GM18502 (cell line): ENCODE data around the gene SLC35B2.
A peak's percentile ranks its signal among the peaks of the same experiment; 100 is the strongest.

Experiments used
- ATAC-seq: cut with Tn5 transposase; IDR thresholded peaks from one replicate; pipeline ENCODE4 v1.9.1; 2021; ENCODE audit warnings: mild to moderate bottlenecking; ENCODE audit not compliant: unreplicated experiment, poor library complexity

Gene SLC35B2

DNA sequence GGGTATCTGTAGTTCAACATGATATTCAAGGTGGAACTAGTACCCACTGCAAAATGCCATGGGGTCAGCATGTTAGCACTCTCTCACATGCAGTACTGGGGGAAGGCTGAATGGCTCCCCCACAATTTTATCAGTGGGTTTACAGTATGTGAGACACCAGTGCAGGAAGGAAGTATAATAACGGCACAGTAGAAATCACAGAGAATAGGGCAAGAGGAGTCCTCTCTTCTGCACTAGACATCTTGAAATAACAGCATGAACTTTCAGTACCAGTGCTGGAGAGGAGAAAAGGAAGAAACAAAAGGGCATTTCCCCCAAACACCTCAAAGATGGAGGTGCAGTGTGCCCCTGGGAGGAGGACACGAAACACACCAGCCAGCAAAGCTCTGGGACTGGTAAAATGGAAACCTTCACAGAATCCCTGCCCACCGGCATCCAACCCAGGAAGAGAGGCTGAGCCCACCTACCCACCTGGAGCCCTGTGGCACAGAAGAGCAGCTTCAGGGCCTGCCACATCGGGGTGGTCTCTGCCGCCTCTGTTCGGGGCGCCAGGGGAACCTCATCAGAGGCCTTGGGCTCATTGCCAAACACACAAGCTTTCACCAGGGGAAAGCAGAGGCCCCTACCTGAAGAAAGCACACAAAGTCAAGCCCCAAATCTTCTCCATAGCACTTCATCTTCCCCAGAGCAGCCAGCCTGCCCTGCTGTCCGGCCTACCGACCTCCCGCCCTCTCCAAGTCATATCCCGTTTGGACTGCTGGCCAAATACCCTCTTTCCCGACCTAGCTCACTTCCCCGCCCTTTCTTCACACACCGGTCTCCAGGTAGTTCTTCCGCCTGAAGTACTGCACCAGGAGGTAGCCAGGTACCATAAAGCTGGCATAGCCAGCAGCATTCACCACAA, 1.2 kb downstream of the SLC35B2 start:
- ATAC-seq: no peak

DNA sequence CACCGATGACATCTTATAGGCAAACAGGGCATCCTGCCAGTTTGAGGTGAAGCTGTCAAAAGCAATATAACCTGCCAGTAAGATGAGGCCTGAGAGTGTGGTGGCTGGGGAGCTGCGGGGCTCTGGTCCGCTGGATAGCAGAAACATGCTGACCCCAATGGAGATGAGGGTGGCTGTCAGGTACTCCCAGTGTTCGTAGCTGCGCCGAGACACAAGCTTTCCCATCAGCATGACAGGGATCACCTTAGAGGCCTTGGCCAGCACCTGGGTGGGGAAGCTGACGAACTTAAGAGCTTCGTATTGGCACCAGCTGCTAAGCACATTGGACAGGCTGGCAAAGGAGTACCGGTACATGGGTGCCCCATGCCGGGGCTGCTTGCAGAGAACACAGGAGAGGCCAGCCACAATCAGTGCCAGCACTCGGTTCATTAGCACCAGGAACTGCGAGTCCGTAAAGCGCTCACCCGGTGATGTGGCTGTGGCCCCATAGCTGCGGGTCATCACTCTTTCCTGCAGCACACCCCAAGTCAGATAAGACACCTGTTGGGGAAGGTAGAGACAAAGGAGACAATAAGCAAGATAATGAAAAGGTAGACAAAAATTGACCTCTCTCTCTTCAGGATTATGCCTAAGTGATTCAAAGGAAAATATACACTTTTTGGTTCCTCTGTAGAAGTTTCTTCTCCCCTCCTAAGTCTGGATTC, 2.1 kb downstream of the SLC35B2 start:
- ATAC-seq: no peak

DNA sequence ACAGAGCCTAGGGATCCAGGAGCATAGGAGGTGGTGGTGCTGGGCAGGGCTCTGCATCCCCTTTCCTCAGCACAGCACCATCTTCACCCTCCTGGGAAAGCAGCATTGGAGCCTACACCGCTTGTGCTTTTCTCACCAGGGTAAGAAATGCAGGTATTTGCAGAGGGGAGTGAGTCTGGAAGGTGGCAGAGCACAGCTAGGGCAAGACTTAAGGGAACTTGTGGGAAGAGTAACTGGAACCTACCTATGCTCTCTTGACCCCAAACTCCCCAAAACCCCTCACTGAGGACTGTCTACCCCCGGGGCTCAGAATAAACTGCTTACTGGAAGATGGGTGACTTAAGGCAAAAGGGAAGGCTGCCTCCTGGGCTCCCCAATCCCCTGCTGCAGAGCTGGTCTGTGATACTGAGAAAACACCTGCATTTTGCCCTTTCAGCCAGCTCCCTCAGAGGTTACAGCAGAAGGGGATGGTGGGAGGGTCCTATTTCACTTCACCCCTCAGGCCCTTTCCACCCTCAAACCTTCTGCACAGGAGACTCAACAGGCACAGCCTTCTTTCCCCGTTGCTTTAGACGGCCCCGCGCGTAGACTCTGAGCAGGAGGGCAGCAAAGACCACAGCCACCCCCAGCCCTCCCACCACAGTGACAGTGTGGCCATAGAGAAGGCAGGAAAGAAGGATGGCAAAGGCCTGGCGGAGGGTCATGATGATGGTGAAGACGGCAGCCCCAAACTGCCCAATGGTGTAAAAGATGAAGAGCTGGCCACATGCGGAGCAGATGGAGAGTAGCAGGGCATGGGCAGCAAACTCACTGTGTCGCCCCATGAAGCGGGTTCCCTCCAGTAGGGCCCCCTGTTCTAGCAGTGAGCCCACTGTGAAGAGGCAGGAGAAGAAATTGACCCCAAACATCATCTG, 2.9 kb downstream of the SLC35B2 start:
- no peak for ATAC-seq

DNA sequence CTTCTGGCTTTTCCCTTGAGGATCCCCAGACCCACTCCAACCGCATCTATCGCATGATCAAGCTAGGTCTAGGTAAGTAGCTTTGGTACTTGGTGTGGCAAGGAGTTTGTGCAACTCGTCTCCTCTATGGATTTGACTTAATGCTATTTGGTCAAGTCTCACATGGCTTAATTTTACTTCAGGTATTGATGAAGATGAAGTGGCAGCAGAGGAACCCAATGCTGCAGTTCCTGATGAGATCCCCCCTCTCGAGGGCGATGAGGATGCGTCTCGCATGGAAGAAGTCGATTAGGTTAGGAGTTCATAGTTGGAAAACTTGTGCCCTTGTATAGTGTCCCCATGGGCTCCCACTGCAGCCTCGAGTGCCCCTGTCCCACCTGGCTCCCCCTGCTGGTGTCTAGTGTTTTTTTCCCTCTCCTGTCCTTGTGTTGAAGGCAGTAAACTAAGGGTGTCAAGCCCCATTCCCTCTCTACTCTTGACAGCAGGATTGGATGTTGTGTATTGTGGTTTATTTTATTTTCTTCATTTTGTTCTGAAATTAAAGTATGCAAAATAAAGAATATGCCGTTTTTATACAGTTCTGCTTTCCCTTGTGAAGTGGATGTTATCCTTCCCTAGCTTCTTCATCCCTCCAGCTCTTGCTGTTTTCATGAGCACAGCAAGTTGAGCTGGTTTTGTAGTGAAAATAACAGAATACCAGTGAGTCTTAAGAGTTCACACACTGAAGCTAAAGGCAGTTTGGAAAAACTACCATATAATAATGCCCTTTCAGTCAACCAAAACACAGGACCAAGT, 3.8 kb downstream of the SLC35B2 start:
- ATAC-seq: no peak

DNA sequence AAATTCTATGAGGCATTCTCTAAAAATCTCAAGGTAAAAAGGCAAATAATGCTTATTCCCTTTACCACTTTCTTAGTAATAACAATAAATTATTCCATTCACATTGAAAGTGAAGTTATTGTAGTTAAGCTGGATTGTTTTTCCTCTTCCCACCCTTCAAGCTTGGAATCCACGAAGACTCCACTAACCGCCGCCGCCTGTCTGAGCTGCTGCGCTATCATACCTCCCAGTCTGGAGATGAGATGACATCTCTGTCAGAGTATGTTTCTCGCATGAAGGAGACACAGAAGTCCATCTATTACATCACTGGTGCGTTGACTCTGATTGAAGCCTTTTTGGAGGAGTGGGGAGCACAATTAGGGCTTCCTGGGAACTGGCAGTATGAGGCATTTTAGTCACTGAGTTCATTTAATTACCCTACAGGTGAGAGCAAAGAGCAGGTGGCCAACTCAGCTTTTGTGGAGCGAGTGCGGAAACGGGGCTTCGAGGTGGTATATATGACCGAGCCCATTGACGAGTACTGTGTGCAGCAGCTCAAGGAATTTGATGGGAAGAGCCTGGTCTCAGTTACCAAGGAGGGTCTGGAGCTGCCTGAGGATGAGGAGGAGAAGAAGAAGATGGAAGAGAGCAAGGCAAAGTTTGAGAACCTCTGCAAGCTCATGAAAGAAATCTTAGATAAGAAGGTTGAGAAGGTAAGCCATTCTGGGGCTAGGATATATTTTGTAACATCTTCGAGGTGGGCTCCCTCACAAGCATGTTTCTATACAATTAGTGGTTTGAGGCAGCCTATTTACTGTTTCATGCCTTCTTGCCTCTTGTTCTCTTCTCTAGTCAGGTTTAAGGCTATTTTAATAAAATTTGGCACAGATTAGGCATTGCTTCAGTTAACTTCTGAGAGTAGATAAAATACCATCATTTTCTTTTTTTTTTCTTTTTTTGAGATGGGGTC, 5.5 kb downstream of the SLC35B2 start:
- no peak for ATAC-seq

DNA sequence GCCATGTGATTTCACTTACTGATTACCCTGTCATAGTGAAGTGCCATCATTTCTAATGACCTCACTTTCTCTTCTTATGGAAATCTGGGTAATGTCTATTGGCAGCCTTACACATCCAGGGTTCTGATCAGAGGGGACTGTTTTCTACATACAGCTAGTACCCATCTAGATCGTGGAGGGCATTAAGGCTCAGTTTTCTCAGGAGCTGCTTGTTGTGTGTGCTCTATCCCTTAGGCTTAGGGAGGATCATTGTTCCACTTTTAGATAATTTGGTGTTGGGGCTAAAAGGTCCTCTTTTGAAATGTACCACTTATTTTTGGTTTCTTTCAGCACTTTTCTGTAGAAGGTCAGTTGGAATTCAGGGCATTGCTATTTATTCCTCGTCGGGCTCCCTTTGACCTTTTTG, 6.6 kb downstream of the SLC35B2 start:
- no peak for ATAC-seq

DNA sequence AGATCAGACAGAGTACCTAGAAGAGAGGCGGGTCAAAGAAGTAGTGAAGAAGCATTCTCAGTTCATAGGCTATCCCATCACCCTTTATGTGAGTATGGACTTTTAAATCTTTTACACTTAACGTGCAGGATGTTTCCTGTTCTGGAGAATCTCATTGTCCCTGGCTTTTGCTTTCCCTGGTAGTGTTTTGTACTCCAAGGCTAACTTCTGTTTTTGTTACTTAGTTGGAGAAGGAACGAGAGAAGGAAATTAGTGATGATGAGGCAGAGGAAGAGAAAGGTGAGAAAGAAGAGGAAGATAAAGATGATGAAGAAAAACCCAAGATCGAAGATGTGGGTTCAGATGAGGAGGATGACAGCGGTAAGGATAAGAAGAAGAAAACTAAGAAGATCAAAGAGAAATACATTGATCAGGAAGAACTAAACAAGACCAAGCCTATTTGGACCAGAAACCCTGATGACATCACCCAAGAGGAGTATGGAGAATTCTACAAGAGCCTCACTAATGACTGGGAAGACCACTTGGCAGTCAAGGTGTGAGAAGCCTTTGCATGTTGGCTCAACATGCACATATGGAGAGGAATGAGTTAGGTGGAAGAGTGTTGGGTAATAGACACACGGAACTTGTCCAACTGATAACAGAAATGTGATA, 7.1 kb downstream of the SLC35B2 start:
- no peak for ATAC-seq

DNA sequence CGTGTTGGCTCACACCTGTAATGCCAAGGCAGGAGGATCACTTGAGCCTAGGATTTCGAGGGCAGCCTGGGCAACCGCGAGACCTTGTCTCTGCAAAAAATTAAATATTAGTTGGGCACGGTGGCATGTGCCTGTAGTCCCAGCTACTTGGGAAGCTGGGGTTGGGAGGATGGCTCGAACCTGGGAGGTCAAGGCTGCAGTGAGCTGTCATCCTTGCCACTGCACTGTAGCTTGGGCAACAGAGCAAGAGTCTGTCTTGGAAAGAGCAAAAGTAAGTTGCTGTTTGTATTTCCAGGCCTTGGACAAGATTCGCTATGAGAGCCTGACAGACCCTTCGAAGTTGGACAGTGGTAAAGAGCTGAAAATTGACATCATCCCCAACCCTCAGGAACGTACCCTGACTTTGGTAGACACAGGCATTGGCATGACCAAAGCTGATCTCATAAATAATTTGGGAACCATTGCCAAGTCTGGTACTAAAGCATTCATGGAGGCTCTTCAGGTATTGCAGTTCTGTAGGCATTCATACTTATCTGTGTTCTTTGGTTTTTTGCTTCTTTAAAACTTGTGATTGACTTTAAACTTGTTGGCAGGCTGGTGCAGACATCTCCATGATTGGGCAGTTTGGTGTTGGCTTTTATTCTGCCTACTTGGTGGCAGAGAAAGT, 8.1 kb downstream of the SLC35B2 start:
- no peak for ATAC-seq

DNA sequence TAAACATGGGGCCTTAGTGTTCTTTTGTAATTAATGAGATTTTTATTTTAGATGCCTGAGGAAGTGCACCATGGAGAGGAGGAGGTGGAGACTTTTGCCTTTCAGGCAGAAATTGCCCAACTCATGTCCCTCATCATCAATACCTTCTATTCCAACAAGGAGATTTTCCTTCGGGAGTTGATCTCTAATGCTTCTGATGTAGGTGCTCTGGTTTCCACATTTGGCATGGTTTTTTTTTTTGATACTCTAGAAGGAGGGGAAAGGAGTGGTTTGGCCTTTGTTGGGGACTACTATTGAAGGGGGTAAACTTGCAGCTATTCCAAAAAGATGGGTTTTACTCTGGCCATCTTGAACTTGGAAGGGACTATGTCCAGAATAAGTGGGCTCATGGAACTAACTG, 8.7 kb downstream of the SLC35B2 start:
- ATAC-seq: no peak

DNA sequence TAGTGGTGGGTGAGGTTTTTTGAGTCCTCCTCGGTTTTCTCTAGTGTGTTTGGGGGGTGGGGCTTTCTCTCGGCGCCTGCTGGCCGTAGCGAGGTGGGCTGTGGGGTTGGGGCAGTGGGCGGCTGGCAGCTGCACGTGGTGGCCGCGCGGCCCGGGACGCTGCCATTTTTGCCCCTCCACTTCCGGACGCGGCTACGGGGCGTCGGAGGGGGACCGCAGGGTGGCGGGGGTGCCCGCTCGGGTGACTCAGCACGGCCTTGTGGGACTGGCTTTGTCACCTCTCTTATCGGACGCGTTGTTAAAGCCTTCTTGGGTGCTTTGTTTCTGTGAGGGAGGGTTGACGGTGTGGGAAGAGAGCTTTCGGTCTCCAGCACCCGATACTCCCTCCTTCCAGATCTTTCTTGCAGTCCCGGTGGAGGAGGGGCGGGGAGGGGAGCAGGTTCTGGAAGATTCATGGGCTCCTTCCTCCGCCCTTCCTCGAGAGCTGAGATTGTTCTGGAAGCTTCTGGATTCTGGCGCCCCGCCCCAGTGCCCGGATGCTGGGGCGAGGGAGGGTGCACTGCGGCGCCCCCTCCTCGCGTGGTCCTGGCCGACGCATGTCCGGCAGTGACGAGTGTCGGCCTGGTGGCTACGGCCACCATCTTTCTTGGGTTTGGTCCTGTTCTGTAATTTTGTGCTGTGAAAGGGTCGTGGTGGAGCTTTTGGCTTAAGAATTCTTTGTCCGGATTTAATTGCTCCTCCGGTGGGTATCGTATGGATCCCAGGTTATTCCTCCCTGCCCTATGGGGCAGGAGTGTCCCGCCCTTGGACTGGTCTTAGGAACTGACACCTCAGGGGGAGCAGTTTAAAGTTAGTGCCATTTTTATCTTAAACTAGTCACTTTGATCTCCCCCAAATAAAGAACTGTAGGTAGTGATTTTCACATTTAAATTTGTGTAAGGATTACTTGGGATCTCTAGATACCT, 9.7 kb downstream of the SLC35B2 start:
- ATAC-seq: peak; percentile 27

DNA sequence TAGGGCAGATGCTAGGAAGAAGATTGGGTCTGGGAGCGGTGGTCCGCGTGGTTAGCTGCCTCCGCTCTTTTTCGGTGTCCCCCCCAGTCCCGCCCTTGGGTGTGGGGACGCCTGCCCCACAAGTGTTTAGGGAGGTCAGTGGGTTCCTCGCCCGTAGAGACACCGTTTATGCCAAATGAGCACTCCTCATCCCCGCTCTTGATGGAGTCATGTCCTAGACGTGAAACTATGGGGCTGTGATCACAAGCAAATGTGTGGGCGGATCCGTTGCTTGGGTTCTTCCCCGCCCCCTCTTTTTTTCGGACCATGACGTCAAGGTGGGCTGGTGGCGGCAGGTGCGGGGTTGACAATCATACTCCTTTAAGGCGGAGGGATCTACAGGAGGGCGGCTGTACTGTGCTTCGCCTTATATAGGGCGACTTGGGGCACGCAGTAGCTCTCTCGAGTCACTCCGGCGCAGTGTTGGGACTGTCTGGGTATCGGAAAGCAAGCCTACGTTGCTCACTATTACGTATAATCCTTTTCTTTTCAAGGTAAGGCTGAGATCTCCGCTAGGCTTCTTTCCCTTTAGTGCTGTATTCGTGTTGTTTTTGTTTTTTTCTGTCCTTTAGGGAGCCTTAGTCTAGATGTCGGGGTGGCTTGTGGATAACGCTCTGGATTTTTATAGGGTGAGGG, 10.5 kb downstream of the SLC35B2 start, which contains the start of gene HSP90AB1:
Gene HSP90AB1 (plus strand): TSS at position 439 of the 675 bp plus-strand sequence. CDS start 1,529 bp downstream, outside the sequence.
- peak; percentile 66 for ATAC-seq

DNA sequence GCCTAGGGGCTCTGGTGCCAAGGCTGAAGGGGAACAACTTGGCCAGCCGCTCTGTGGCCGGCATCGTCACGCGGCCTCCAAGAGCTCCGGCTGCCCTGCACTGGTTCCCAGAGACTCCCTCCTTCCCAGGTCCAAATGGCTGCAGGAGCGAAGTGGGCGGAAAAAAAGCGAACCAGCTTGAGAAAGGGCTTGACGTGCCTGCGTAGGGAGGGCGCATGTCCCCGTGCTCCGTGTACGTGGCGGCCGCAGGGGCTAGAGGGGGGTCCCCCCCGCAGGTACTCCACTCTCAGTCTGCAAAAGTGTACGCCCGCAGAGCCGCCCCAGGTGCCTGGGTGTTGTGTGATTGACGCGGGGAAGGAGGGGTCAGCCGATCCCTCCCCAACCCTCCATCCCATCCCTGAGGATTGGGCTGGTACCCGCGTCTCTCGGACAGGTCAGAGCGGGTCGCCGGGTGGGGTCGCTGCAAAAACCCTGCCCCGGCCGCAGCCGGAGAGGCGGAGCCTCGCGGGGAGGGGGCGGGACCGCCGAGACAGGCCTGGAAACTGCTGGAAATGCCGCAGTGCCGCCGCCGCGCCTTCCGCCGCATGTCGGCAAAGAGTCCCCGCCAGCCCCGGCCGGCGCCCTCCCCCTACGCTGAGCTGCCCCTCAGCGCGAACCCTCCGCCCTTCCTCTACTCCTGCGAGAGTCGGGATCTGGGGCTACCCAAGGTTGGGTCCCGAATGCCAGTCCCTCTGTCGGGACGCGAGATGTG, 11.2 kb downstream of the SLC35B2 start:
- ATAC-seq: peak; percentile 51

DNA sequence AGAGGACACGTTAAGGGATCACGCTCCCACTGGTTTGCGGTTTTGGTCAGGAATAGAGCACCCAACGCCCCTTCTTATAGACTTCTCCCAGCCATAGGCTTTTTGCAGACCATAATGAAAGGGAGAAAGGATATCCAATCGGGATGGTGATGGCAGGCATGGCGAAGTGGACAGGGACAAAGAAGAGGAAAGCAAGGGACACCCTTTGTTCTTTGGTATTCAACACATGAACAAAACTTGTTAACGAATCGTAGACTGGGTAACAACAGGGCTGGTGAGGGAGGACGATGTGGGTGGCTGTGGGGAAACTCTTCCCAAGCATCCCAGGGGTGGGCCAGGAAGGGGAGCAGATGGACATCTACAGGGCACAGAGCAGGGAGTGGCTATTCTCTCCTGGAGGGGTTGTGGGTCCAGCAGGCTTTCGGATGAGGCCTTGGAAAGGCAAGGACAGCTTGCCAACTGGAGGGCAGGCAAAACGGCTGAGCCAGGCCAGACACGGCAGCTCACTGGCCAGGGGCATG, 11.9 kb downstream of the SLC35B2 start:
- no peak for ATAC-seq

DNA sequence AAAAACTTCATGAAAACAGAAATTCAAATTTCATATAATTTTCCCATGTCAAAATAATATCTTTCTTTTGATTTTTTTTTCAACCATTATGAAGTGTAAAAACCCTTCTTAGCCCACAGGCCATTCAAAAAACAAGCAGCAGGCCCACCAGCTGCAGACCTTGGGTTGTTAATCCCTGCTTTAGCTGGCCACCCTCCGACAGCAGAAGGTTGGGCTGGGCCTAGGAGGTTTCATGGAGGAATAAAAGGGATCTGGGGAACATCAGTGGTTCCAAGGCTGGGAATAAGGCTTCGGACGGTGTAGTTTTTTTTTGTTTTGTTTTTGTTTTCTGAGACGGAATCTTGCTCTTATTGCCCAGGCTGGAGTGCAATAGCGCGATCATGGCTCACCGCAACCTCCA, 14.0 kb downstream of the SLC35B2 start:
- no peak for ATAC-seq
